ENCODE results near the gene UBE3C.
"Not testable (repeated sequence)": the region's sequence is repeated elsewhere in the genome, so short reads cannot be mapped to it uniquely, and the experiment has no call there.

The UBE3C gene

DNA sequence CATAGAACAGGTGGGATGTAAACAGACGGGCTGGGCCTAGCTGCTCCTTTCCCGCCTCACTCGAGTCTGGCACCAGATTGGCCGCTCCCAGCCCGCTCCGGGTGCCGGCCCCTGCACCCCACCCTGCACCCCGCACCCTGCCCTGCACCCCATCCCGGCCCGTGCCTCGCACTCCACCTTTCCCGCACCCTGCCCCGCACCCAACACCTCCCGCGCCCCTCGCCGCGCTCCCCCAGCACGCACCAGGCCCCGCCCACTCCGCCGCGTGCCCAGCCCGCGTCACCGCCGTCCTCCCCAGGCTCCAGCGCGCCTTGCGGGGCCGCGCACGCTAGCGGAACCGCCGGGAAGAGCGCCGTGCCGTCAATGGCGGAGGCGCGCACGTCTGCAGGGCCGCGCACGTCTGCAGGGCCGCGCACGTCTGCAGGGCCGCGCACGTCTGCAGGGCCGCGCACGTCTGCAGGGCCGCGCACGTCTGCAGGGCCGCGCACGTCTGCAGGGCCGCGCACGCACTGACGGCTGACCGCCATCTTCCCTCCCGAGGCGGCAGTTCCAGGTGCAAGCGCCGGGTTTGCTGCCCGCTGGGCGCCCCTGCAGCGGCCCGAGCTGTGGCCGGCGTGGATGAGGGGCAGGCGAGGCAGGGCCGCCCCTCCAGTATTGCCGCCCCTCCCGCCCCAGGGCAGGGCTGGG, at the start of gene UBE3C:
TSS of gene UBE3C (plus strand) at position 503 of the 687 bp plus-strand sequence. CDS start 347 bp downstream, outside the sequence.
- peak; percentile 71 for DNase-seq

DNA sequence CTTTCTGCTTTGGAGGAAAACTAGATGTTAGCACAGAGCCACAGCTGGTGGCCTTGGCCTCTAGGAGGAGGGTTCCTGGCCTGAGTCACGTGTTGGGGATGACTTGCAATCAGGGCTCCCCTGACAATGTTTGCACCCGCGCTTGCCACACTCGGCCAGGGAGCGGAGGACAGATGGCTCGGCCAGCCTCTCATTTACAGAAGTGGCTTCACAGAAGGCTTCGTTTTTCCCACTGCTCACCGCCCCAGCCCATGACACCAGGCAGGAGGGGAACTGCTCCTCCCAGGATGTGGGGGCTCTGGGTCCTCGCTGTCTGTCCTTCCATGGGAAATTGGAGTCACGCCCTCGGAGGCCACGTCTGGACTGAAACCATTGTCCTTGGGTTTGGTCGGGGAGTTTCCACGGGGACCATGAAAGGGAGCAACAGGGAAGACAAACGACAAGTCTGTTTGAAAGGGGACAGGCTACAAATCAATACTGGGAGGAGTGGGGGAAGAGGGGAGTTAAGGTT, 49.6 kb upstream of the UBE3C start:
- no peak for DNase-seq

DNA sequence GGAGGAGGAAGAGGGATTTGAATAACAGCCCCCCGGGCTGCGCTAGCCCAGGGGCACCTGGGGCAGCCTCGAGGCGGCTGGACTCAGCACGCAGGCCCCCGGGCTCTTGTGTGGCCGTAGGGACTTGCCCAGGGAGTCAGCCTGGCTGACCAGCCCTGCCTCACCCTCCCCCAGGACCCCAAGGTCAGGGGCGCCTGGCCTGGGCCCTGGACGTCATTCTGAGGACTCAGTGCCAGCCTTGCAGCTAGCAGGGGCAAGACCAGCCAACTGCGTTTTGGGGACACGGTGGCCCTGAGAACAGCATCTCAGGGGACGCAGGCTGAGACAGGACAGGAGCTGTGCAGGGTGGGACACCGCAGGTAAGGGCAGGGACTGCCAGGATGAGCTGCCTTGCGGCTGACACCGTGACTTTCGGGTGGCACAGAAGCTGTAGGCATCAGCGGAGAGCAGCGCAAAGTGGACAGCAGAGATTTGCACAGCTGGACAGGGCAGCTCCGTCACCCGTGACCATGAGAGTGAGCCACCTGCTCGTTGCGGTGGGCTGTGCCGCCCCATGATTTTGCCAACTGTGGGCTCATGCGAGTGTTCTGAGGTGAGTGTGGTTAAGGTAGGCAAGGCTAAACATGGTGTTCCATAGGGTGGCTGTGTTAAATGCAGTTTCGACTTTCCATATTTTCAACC, 48.1 kb upstream of the UBE3C start:
- DNase-seq, result no peak

DNA sequence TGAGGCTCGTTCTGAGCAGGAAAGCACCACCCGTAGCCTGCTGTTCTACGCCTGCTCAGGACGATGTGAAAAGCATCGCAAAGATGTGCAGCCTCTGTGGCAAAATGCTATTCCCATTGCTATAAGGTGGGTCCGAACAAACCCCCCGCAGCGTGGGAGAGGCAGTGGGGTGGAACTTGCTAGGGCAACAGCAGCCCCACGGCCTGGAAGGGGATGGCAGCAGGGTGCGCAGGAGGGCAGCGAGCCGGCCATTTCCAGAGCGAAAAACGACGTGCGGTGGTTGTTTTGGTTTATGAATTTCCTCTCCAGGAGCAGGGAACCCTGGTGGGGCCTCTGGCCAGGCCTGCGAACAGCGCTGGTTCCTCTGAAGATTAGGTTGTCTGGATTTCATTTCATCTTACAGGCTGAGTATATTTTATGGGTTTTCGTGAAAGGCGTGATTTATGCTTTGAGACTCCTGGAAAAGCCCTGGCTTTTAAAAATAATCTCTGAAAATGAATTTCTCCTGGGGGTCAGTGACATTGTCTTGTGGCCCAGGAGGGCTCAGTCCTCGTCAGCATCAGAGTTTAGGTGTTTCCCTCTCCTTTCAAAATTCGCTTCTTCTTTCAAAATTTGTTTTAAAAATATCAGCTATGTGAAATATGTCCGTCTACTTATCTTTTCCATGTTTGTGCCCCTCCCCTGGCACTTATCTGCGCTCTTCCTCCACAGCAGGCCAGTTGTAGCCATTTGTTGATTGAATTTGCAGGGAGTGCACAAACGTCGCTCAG, 42.3 kb upstream of the UBE3C start:
- no peak for DNase-seq

DNA sequence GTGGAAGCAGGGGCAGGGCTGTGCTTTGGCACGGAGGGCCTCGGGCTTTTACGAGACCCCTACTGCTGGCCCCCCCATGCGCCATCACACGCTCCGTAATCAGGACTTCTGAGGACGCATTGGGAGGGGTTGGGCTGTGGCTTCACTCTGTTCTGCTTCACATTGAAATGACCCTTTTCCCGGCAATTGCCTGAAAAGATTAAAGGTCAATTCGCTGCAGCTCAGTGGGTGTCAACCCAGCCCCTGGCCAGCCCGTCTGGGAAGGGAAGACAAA, 41.7 kb upstream of the UBE3C start:
- DNase-seq, result no peak

DNA sequence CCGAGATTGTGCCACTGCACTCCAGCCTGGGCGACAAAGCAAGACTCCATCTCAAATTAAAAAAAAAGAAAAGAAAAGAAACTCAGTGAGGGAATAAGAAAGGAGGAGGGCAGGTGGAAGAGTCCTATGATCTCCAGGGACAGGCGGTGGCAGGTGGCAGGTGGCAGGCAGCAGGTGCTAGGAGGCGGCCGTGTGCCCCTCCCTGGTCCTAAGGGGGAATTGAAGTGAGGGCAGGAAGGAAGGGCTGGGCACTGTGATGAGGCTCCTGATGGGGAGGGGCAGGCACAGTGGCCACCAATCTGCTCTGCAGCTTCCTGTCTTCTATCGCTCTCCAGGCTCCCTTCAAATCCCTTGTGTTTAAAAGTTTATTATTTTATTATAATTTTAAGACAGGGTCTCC, 41.2 kb upstream of the UBE3C start:
- peak; percentile 9 for DNase-seq

DNA sequence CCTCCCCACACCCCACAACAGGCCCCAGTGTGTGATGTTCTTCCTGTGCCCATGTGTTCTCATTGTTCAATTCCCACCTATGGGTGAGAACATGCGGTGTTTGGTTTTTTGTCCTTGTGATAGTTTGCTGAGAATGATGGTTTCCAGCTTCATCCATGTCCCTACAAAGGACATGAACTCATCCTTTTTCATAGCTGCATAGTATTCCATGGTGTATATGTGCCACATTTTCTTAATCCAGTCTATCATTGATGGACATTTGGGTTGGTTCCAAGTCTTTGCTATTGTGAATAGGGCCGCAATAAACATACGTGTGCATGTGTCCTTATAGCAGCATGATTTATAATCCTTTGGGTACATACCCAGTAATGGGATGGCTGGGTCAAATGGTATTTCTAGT, 38.7 kb upstream of the UBE3C start:
- DNase-seq, result not testable (repeated sequence)

DNA sequence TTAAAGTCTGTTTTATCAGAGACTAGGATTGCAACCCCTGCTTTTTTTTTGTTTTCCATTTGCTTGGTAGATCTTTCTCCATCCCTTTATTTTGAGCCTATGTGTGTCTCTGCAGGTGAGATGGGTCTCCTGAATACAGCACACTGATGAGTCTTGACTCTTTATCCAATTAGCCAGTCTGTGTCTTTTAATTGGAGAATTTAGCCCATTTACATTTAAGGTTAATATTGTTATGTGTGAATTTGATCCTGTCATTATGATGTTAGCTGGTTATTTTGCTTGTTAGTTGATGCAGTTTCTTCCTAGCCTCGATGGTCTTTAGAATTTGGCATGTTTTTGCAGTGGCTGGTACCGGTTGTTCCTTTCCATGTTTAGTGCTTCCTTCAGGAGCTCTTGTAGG, 35.1 kb upstream of the UBE3C start:
- DNase-seq, result not testable (repeated sequence)

DNA sequence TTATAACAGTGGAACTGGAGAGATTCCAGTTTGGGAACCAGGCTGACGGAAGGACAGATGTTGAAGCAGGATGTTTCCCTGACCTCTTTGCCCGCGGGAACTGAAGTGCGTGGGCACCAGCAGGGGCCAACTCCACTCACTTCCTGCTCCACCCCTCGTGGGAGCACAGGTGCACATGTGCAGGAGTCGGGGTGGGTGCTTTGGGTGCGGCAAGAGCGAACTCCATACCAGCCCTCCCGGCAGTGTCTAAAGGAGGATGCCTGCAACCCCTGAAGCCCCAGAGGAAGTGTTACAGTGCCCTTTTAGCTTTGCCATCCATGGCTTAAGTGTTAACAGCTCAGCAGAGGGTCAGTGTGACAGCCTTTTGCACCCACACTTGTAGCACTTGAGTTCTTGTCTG, 27.4 kb upstream of the UBE3C start:
- DNase-seq, result no peak

DNA sequence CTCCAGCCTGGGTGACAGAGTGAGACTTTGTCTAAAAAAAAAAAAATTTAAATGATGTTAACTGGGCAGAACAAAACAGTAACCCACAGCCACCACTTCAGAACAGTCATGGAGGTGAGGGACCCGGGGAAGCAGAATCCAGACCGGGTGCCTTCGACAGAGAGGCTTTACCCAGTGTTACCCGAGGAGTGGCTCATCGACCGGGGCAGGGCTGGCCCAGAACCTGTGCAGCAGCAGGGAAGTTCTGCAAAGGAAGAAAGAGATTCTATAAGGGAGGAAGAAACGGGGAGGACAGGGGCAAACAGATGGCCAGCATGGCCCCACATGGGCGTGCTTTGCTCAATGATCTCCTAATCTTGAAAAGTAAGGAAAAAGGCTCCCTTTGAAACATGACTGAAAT, 26.0 kb upstream of the UBE3C start:
- DNase-seq, result no peak

DNA sequence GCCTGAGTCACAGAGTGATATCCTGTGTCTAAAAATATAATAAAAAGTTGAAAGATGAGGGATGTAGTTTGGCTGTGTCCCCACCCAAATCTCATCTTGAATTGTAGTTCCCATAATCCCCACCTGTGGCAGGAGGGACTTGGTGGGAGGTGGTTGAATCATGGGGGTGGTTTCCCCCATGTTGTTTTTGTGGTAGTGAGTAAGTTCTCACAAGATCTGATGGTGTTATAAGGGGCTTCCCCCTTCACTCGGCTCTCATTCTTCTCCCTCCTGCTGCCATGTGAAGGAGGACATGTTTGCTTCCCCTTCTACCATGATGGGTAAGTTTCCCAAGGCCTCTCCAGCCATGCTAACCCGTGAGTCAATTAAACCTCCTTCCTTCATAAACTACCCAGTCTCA, 25.1 kb upstream of the UBE3C start:
- DNase-seq, result no peak

DNA sequence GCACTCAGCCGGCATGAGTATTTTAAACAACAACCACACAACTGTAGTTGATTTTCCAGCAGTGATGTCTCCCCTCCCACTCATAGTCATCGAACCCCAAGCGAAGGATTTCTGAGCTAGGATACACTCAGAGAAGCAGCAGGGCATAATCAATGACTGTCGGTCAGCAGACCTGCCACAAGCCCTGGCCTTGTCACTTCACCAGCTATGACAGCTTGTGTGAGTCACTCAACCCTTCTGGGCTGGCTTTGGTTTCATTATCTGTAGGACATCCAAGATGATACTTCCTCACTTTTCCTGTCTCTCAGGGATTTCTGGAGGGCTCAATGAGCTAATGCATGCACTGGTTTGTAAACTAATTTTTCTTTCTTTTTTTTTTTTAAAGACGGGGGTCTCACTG, 22.0 kb upstream of the UBE3C start:
- DNase-seq, result no peak

DNA sequence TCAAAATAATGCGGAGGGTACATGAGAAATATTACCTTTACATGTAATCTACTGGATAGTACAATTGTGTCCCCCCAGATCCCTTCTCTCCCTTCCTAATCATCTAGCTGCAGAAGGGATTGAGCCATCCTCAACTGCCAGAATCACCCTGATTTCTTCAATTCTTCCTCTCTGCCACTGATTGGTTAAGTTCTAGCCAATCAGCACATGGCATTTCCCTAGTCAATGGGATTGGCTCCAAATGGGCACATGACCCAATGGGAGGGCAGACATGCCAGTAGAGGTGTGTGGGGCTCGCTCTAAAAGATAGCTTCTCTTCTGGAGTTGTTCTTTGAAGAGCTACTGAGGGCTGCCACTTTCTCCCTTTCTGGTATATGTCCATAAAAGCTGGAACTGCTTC, 20.9 kb upstream of the UBE3C start:
- DNase-seq, result no peak

DNA sequence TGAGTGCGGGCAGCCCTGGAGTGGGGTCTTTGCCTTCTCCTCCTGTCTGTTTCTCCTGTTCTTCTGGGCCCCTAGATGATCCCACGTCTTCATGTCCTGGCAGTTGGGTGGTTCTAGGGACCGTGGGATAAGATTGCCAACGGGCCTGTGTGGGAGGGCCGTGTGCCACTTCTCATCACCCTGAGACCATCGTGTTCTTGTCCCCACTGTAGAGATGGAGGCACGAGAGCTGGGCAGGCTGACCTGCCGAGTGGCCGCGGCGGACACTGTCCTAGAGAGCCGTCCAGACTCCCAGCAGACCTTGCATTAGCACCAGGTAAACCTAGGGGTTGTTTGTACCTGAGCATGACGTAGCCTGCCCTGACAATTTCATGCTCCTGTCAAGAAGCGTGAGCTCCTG, 18.5 kb upstream of the UBE3C start:
- no peak for DNase-seq

DNA sequence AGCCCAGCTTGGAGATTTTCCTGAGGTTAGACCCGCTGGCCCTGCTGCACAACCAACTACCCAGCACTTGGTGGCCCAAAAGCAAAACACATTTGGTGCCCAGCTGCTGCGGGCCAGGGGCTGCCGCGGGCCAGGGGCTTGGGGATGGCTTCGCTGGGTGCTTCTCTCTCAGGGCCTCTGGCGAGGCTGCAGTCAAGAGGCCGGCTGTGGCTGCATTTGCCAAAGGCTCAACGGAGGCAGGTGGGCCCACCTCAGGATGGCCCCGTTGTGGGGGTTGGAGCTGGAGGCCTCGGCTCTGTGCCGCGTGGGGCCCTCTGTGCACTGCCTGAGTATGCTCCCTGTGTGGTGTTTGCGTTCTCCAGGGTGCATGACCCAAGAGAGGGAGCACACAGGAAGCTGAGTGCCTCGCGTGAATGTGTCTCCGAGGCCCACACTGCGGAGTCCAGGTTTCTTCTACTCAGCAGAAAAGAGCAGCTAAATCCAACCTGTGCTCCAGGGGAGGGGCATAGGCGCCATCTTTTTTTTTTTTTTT, 17.5 kb upstream of the UBE3C start:
- no peak for DNase-seq

DNA sequence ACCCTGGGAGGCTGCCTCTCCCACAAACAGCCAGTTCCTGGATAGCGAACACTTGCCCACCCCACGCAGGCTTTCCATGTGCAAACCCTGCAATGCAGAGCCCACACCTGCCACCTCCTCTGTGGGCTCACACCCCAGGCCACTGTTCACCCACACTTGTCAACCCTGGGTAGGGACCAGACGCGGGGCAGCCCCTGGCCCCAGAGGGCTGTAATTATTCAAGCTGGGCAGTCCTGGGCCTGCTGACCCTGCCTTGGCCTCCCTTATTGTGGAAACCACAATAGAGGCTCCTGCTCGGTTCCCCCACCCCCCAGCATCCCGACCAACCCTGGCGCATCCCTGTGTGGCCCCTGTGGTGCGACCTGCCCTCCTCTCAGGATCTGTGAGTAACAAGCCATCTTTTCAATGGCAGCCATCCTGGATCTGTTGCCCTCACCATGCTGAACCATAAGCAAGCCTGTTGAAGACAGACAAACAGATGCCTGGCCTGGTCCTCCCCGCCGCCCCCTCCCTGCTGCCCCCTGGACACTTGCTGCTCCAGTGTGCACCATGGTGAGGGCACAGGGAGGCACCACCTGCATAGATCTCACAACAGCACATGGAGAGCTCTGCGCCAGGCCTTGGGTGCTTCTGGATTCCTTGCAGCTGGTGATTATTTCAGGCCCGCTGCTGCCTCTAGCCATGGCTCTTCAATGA, 15.8 kb upstream of the UBE3C start:
- no peak for DNase-seq

DNA sequence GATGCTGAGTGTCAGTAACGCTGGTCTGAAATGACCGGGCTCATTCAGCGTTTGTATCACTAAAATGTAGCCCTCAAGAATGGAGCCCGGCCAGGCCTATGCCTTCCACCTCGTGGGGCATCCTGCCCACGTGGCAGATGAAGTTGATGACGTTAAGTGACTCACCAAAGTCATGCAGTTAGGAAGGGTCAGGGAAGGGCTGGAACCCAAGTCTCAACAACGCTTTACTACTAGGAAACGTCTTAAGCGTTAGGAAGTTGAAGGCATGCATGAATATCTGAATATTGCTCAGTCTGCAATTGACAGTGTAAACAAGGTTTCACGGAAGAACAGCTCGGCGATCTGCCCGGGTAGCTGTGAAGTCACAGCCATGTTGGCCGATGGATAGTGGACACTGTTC, 14.0 kb upstream of the UBE3C start:
- DNase-seq, result no peak

DNA sequence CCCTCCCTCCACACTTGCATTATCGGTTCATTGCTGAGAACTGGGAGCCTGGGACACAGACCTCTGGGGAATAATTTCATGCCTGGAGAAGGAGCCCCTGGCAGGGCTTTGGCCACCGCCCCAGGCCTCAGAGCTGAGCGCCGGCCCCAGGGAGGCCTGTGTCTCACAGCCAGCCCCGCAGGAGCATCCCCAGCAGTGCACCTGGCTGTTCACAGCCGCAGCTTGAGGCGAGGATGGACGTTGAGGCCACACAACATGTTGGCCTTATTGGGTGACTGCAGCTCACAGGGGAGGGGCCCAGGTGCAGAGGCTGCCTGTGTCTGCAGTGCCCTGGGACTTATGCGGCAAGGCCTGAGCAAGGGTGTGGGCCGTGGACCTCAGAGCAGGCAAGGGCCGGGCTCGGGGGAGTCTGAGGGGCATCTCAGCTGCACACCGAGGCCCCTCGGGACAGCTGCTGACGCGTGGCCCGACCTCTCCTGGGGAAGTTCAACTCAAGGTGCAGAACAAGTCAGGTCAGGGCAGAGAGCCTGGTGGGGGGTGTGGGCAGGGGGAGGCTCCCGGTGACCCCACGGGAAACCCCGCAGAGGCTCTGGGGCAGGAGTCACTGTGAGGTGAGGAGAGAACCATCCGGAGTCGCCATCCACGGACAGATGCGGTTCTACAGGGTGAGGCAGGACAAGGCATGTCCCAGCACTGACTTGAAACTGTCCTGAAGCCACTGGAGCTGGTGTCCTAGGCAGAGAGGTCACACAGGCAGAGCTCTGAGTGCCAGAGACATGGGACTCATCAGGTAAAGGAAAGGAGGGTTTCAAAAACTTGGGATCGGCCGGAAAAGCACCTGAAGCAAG, 13.1 kb upstream of the UBE3C start:
- DNase-seq, result no peak

DNA sequence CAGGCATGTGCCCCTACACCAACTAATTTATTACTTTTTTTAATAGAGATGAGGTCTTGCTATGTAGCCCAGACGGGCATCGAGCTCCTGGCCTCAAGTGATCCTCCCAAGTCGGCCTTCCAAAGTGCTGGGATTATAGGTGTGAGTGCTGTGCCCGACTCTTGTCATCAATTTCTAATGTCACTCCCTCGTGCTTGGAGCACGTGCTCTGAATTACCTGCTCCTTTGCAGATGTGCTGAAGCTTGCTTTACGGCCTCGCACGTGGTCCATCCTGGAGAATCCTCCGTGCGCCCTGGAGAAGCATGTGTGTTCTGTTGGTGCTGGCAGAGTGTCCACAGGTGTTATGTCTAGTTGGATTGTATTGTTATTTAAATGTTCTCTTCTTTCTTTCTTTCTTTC, 11.8 kb upstream of the UBE3C start:
- no peak for DNase-seq

DNA sequence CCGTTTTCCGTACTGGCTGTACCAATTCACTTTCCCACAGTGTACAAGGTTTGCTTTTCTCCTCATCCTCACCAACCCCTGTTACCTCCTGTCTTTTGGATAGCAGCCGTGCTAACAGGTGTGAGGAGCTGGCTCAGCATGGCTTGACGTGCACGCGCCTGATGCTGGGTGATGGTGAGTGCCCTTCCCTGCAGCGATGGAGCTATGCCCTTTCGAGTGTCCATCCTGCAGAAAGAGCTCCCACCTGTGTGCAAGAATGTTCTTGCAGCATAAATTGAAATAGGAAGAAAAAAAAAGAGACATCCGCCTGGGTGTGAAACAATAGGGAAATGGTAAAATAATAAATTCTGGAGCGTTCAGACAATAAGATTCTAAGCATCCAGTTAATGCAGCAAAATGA, 9.5 kb upstream of the UBE3C start:
- no peak for DNase-seq

DNA sequence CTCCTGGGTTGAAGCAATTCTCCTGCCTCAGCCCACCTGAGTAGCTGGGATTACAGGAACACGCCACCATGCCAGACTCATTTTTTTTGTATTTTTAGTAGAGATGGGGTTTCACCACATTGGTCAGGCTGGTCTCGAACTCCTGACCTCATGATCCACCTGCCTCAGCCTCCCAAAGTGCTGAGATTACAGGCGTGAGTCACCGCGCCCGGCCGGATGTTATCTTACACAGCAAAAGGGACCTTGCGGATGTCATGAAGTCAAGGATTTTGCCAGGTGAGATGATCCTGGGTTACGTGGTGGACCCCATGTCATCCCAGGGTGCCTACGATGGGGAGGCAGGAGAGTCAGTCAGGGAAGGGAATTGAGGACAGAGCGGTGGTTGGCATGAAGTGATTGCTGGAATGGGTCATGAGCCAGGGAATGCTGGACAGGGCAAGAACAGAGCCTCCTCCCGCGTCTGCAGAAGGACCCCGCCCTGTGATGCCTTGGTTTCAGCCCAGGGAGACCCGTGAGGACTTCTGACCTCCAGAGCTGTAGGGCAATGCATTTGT, 8.7 kb upstream of the UBE3C start:
- DNase-seq, result no peak

DNA sequence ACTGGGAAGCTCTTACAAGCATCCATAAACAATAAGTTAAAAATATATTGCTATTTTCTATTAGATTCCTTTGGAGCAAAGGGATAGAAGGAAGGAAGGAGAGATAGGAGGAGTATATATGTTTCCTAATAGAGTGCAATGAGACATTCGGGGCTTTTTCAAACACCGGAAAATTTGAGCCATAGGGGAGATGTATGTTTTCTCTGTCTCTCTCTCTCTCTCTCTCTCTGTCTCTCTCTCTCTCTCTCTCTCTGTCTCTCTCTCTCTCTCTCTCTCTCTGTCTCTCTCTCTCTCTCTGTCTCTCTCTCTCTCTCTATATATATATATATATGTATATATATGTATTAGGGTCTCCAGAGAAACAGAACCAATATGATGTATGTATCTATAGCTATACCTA, 7.9 kb upstream of the UBE3C start:
- not testable (repeated sequence) for DNase-seq
